HEK293 (cell line): ENCODE data around the gene CNKSR3.

ENCODE experiments used
- BCL6B ChIP-seq: fragments of 450-650 bp; formaldehyde crosslinking; IDR thresholded peaks from 2 replicates; pipeline ENCODE4 v1.5.1; 2017; ENCODE audit warnings: missing biosample characterization, missing genetic modification characterization
- GFI1B ChIP-seq: fragments of 450-650 bp; formaldehyde crosslinking; IDR thresholded peaks from 2 replicates; pipeline ENCODE4 v1.5.1; 2016; ENCODE audit warnings: missing biosample characterization, missing genetic modification characterization
- HIC1 ChIP-seq: fragments of 450-650 bp; formaldehyde crosslinking; IDR thresholded peaks from 2 replicates; pipeline ENCODE4 v1.5.1; 2016; ENCODE audit warnings: missing biosample characterization, missing genetic modification characterization
- HOXC10 ChIP-seq: sonication (generic); formaldehyde crosslinking; IDR thresholded peaks from 2 replicates; pipeline ENCODE4 v1.8.1; 2023; ENCODE audit warnings: mild to moderate bottlenecking, missing genetic modification reagents
- KLF1 ChIP-seq: fragments of 450-650 bp; formaldehyde crosslinking; IDR thresholded peaks from 2 replicates; pipeline ENCODE4 v1.5.1; 2016; ENCODE audit warnings: missing biosample characterization, missing genetic modification characterization
- MYNN ChIP-seq: fragments of 450-650 bp; formaldehyde crosslinking; IDR thresholded peaks from 2 replicates; pipeline ENCODE4 v1.5.1; 2016; ENCODE audit warnings: missing biosample characterization, missing genetic modification characterization, borderline replicate concordance
- ZBTB11 ChIP-seq: fragments of 450-650 bp; formaldehyde crosslinking; conservative IDR thresholded peaks from 2 replicates; pipeline ENCODE4 v1.5.1; 2016; ENCODE audit warnings: low read depth, missing biosample characterization, missing genetic modification characterization
- ZBTB44 ChIP-seq: fragments of 450-650 bp; IDR thresholded peaks from 2 replicates; pipeline ENCODE4 v1.5.1; 2018; ENCODE audit warnings: missing biosample characterization, mild to moderate bottlenecking, missing genetic modification characterization
- ZFP3 ChIP-seq: fragments of 450-650 bp; formaldehyde crosslinking; IDR thresholded peaks from 2 replicates; pipeline ENCODE4 v1.5.1; 2016; ENCODE audit warnings: low read depth, missing biosample characterization, missing genetic modification characterization
- ZNF121 ChIP-seq: fragments of 450-650 bp; formaldehyde crosslinking; IDR thresholded peaks from 2 replicates; pipeline ENCODE4 v1.5.1; 2016; ENCODE audit warnings: missing biosample characterization, missing genetic modification characterization
- ZNF132 ChIP-seq: fragments of 450-650 bp; formaldehyde crosslinking; IDR thresholded peaks from 2 replicates; pipeline ENCODE4 v1.5.1; 2017; ENCODE audit warnings: missing biosample characterization, missing genetic modification characterization, borderline replicate concordance
- ZNF133 ChIP-seq: fragments of 450-650 bp; formaldehyde crosslinking; IDR thresholded peaks from 2 replicates; pipeline ENCODE4 v1.5.1; 2016; ENCODE audit warnings: missing biosample characterization, missing genetic modification characterization
- ZNF169 ChIP-seq: fragments of 450-650 bp; formaldehyde crosslinking; IDR thresholded peaks from 2 replicates; pipeline ENCODE4 v1.5.1; 2016; ENCODE audit warnings: missing biosample characterization, missing genetic modification characterization
- ZNF18 ChIP-seq: fragments of 450-650 bp; formaldehyde crosslinking; IDR thresholded peaks from 2 replicates; pipeline ENCODE4 v1.5.1; 2016; ENCODE audit warnings: missing biosample characterization, missing genetic modification characterization
- ZNF202 ChIP-seq: fragments of 450-650 bp; formaldehyde crosslinking; IDR thresholded peaks from 2 replicates; pipeline ENCODE4 v1.5.1; 2016; ENCODE audit warnings: missing biosample characterization, missing genetic modification characterization, borderline replicate concordance
- ZNF274 ChIP-seq, 2 experiments: fragments of 200-500 bp in 1 of 2; fragments of 450-650 bp in 1 of 2; sonication (Bioruptor generic) in 1 of 2; formaldehyde crosslinking in 1 of 2; IDR thresholded peaks; 2 replicates each; pipeline versions ENCODE4 v1.5.1 to v1.6.1; 2014 to 2016; ENCODE audit warnings: borderline replicate concordance in 1 of 2, inconsistent platforms in 1 of 2, low read length in 1 of 2, missing biosample characterization in 1 of 2, missing genetic modification characterization in 1 of 2
- ZNF311 ChIP-seq: fragments of 450-650 bp; formaldehyde crosslinking; IDR thresholded peaks from 2 replicates; pipeline ENCODE4 v1.5.1; 2017; ENCODE audit warnings: missing biosample characterization, missing genetic modification characterization, borderline replicate concordance
- ZNF341 ChIP-seq: fragments of 450-650 bp; formaldehyde crosslinking; IDR thresholded peaks from 2 replicates; pipeline ENCODE4; 2016; ENCODE audit warnings: low read depth, missing biosample characterization, missing genetic modification characterization
- ZNF37A ChIP-seq: fragments of 450-650 bp; IDR thresholded peaks from 2 replicates; pipeline ENCODE4 v1.5.1; 2018; ENCODE audit warnings: missing biosample characterization, missing genetic modification characterization
- ZNF391 ChIP-seq: fragments of 450-650 bp; formaldehyde crosslinking; IDR thresholded peaks from 2 replicates; pipeline ENCODE4 v1.5.1; 2016; ENCODE audit warnings: low read depth, missing biosample characterization, missing genetic modification characterization, borderline replicate concordance
- ZNF501 ChIP-seq: fragments of 450-650 bp; formaldehyde crosslinking; IDR thresholded peaks from 2 replicates; pipeline ENCODE4 v1.5.1; 2016; ENCODE audit warnings: missing biosample characterization, missing genetic modification characterization
- ZNF530 ChIP-seq: fragments of 450-650 bp; formaldehyde crosslinking; IDR thresholded peaks from 2 replicates; pipeline ENCODE4 v1.5.1; 2016; ENCODE audit warnings: low read depth, missing biosample characterization, missing genetic modification characterization
- ZNF560 ChIP-seq: fragments of 450-650 bp; formaldehyde crosslinking; IDR thresholded peaks from 2 replicates; pipeline ENCODE4 v1.5.1; 2017; ENCODE audit warnings: missing biosample characterization, missing genetic modification characterization, borderline replicate concordance
- ZNF600 ChIP-seq: fragments of 450-650 bp; formaldehyde crosslinking; IDR thresholded peaks from 2 replicates; pipeline ENCODE4 v1.5.1; 2016; ENCODE audit warnings: missing biosample characterization, missing genetic modification characterization
- ZNF692 ChIP-seq: fragments of 450-650 bp; formaldehyde crosslinking; IDR thresholded peaks from 2 replicates; pipeline ENCODE4 v1.5.1; 2016; ENCODE audit warnings: missing biosample characterization, missing genetic modification characterization
- ZNF791 ChIP-seq: fragments of 450-650 bp; formaldehyde crosslinking; IDR thresholded peaks from 2 replicates; pipeline ENCODE4 v1.5.1; 2016; ENCODE audit warnings: missing biosample characterization, missing genetic modification characterization

CNKSR3 gene

GRCh38 chr6:154548130-154548830 lies 37.8 kb upstream of the CNKSR3 start (continued):
- TF ChIP-seq HIC1 (tag by site-specific recombination), result peak; percentile 69; the same call in 1 of the 2 replicates
- TF ChIP-seq ZBTB11 (tag by site-specific recombination), result no peak
- no peak for TF ChIP-seq ZFP3 (tag by site-specific recombination)
- no peak for TF ChIP-seq BCL6B (tag by site-specific recombination)
- TF ChIP-seq ZNF133 (tag by site-specific recombination), result no peak
- TF ChIP-seq ZNF311 (tag by site-specific recombination), result no peak
- no peak for TF ChIP-seq MYNN (tag by site-specific recombination)
- TF ChIP-seq ZNF341 (tag by site-specific recombination), result peak; percentile 67
- TF ChIP-seq HOXC10, result no peak
- peak; percentile 95; the same call in 1 of the 2 replicates for TF ChIP-seq ZNF391 (tag by site-specific recombination)
- peak; percentile 73 for TF ChIP-seq ZNF18 (tag by site-specific recombination)
- no peak for TF ChIP-seq ZNF37A (tag by site-specific recombination)
- no peak for TF ChIP-seq ZNF274 (IDR thresholded peaks at IDR 0.05; ENCODE audit: low read length)
- no peak for TF ChIP-seq ZNF274 (tag by site-specific recombination; IDR thresholded peaks at IDR 0.05; ENCODE audit: borderline replicate concordance)
- peak; percentile 59 for TF ChIP-seq ZNF600 (tag by site-specific recombination)
- TF ChIP-seq KLF1, result 0 out of 2 replicates have a peak, but pooled peaks have one; percentile 28
- peak; percentile 64; the same call in 1 of the 2 replicates for TF ChIP-seq GFI1B
- TF ChIP-seq ZNF791 (tag by site-specific recombination), result no peak
- TF ChIP-seq ZNF560, result no peak
- peak; percentile 51; the same call in 1 of the 2 replicates for TF ChIP-seq ZNF501
- peak; percentile 71 for TF ChIP-seq ZNF692
- TF ChIP-seq ZNF169 (tag by site-specific recombination), result no peak
- no peak for TF ChIP-seq ZNF132 (tag by site-specific recombination)
- TF ChIP-seq ZBTB44, result peak; percentile 87
- TF ChIP-seq ZNF121 (tag by site-specific recombination), result no peak
- TF ChIP-seq ZNF530 (tag by site-specific recombination), result no peak
- no peak for TF ChIP-seq ZNF202 (tag by site-specific recombination)
